RKO (cell line): ENCODE data around the gene TNS1.
A peak's percentile ranks its signal among the peaks of the same experiment; 100 is the strongest.

Experiments used
- DNase-seq: peaks from one replicate; pipeline ENCODE4 v3.0.0-alpha.2; 2016; ENCODE audit warnings: low spot score

Gene TNS1

GRCh38 chr2:217912098-217913024 is 90.4 kb downstream of the TNS1 start:
- DNase-seq = no peak

GRCh38 chr2:217911283-217912097 is 91.3 kb downstream of the TNS1 start:
- no peak for DNase-seq

GRCh38 chr2:217910875-217911212 is 92.0 kb downstream of the TNS1 start:
- no peak for DNase-seq

GRCh38 chr2:217909156-217909820 is 93.5 kb downstream of the TNS1 start:
- no peak for DNase-seq

- DNase-seq = no peak
Measured at GRCh38 chr2:217908544-217908943, 94.3 kb downstream of the TNS1 start.

- DNase-seq = no peak
Measured at GRCh38 chr2:217907266-217907665, 95.5 kb downstream of the TNS1 start.

GRCh38 chr2:217906798-217907197 is 96.0 kb downstream of the TNS1 start:
- DNase-seq = no peak

- DNase-seq = no peak
Measured at GRCh38 chr2:217905896-217906295, 96.9 kb downstream of the TNS1 start.

- DNase-seq = no peak
Measured at GRCh38 chr2:217905395-217905794, 97.4 kb downstream of the TNS1 start.

- no peak for DNase-seq
Measured at GRCh38 chr2:217904614-217904965, 98.2 kb downstream of the TNS1 start.

- no peak for DNase-seq
Measured at GRCh38 chr2:217903859-217904613, 98.8 kb downstream of the TNS1 start.

- DNase-seq = no peak
Measured at GRCh38 chr2:217903142-217903858, 99.5 kb downstream of the TNS1 start.

- no peak for DNase-seq
Measured at GRCh38 chr2:217902379-217903141, 100.2 kb downstream of the TNS1 start.

GRCh38 chr2:217901835-217902378 is 100.9 kb downstream of the TNS1 start:
- DNase-seq = no peak

GRCh38 chr2:217901400-217901799 is 101.4 kb downstream of the TNS1 start:
- no peak for DNase-seq

- no peak for DNase-seq
Measured at GRCh38 chr2:217900780-217901360, 101.9 kb downstream of the TNS1 start.

GRCh38 chr2:217900010-217900779 is 102.6 kb downstream of the TNS1 start:
- no peak for DNase-seq

- peak; percentile 49 for DNase-seq
Measured at GRCh38 chr2:217899231-217900009, 103.4 kb downstream of the TNS1 start.
